GOT3 (cell line): ENCODE measurements around the gene CDK19.
"Not testable (repeated sequence)": the region's sequence is repeated elsewhere in the genome, so short reads cannot be mapped to it uniquely, and the experiment has no call there.

ENCODE experiments used
- DNase-seq: peaks from one replicate; lab custom pipeline; 2025; ENCODE audit warnings: mixed read lengths; lab: John Stamatoyannopoulos, UW

Gene CDK19

DNA sequence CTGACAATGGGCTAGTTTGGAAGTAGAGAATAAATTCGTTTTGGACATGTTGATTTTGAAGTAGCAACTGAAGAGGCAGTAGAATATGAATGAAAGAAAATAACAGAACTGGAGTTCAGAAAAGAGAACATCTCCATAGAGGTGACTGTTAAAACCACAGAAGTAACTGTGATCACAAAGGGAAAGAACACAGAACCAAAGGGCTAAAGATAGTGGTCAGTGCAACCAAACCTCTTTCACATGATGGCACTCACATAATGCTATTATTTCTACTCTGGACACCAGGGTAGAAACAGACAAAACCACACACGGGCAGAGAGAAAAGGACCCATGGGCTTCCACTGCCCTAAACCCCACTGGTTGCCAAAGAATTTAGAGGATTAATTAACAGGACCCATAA, 58.5 kb downstream of the CDK19 start:
- no peak for DNase-seq

DNA sequence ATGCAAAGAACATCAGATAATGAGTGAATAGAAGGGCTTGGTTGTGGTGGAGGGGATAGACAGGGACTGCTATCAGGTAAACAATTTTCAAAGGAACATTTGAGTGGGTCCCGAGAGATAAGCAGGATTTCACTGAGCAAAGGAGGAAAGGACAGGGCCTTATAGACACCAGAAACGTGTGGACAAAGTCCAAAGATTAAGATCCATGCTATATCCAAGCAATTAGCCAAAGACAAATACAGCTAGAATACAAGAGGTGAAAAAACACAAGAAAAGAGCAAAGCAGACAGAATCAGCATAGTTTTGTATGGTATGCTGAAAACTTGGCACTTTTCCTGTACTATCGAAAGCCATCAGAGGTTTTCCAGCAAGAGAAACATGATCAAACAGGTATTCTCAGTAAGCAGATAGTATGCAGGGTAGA, 59.8 kb downstream of the CDK19 start:
- no peak for DNase-seq

DNA sequence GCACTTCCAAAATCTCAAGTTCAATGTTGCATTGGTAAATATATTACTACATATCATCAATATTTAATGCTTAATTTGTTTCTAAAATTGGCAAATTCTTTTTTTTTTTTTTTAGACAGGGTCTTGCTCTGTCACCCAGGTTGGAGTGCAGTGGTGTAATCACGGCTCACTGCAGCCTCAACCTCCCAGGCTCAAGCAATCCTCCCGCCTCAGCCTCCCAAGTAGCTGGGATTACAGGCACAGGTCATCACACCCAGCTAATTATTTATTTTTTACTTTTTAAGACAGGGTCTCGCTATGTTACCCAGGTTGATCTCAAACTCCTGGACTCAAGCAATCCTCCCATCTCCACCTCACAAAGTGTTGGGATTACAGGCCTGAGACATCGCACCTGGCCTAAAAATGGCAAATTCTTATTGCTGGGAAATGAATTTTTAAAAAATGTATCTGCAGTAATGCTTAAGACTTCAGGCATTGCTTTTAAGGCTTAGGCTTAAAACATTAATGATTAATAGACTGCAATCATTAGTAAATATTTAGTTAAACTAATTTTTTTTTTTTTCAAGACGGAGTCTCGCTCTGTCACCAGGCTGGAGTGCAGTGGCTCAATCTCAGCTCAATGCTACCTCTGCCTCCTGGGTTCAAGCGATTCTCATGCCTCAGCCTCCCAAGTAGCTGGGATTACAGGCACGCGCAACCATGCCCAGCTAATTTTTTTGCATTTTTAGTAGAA, 61.2 kb downstream of the CDK19 start:
- DNase-seq: not testable (repeated sequence)

DNA sequence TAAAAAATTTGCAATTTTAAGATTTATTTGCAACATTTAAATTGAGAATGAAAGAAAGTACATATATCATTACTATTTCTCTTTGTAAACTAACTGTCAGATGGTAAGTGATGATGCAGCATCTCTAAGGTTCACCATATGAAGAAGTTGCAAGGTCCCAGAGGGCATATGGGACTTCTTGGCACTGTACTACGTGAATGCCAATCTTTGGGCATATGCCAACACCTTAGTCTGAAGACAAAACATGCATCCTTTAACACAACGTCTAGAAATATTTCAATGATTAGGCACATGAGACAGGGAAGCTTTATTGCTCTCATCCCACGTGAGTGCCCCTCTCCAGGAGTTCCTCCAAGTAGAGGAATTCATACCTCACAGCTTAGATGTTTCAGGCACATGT, 66.8 kb downstream of the CDK19 start:
- DNase-seq: no peak

DNA sequence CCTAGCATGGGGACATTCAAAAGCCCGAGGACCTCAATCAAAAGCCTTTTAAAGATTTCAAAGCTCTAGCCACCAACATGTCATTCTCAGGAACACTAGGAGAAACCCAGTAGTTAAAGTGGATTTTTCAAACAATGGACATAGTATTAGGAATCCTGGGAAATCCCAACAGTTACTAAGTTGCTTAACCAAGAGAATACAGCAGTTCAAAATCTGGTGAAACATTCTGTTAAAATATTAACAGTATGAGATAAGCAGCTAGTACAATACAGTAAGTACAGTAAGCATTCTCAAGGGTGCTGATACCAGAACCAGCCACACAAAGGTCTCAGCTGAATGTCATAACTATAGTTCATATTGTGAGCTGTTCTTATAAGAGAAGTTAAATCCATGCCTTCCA, 68.6 kb downstream of the CDK19 start:
- DNase-seq: no peak

DNA sequence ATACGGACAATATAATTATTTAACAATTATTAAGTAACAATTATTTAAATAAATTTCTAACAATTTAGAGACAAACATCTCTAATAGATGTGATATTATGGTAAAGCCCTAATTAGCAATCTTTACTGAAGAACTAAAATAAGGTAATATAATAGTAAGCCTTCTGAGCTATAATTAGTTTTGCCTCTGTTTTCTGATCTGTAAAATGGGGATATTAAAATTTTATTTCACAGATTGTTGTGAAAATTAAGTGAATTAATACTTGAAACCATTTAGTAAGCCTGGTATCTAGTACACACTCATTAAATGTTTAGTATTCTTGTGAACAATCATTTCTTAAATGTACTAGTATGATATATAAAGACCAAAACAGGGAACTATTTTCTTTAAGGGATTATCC, 70.3 kb downstream of the CDK19 start:
- no peak for DNase-seq

DNA sequence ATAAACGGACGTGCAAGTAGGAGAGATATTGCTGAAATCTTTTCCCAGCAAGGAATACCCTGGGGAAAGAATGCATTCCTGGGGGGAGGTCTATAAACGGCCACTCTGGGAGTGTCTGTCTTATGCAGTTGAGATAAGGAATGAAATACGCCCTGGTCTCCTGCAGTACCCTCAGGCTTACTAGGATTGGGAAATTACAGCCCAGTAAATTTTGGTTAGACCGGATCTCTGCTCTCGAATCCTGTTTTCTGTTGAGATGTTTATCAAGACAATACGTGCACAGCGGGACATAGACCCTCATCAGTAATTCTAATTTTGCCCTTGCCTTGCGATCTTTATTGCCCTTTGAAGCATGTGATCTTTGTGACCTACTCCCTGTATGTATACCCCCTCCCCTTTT, 72.7 kb downstream of the CDK19 start:
- DNase-seq: not testable (repeated sequence)

DNA sequence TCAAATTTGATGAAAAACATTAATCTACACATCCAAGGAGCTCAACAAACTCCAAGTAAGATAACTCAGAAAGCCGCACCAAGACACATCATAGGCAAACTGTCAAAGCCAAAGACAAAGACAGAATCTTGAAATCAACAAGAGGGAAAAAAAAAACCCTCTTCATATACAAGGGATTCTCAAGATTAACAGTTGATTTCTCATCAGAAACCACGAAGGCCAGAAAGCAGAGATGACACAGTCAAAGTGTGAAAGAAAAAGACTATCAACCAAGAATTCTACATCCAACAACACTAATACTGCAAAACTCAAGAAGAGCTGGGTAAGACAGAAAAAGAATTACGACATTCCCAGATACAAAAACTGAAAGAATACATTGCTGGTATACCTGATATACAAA, 73.8 kb downstream of the CDK19 start:
- DNase-seq: no peak

DNA sequence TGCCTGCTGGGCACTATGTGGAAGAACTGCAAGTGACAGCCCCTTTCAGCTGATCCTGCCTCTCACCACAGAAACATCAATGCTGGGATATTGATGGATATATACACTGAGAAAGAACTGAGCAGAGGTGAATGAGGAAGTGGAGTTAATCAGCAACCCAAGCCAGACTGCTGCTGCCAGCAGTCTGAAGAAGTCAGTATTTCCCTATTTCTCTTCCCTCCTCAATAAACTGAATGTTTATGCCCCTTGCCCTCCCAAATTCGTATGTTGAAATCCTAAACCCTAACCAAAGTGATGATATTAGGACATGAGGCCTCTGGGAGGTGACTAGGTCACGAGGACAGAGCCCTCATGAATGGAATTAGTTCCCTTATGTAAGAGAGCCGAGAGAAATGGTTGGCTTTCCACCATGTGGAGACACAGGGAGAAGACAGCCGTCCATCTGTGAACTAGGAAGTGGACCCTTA, 76.3 kb downstream of the CDK19 start:
- no peak for DNase-seq

DNA sequence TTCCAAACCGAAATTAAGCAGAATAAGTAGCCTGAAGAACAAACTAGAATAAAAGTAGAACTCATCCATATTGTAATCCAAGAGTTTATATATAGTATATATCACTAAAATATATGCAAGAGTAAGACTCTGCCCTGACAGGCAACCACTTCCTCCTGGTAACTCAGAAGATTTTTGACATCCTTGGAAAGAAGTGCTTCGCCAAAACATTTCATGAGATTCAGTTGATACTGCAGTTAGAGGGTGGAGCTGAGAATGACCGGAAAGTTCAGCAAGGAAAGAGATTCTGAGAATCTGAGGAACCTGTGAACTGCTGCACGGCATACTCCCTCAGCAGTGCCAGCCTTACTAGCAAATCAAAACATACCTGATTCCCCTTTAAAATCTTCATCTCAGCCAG, 79.6 kb downstream of the CDK19 start:
- no peak for DNase-seq

DNA sequence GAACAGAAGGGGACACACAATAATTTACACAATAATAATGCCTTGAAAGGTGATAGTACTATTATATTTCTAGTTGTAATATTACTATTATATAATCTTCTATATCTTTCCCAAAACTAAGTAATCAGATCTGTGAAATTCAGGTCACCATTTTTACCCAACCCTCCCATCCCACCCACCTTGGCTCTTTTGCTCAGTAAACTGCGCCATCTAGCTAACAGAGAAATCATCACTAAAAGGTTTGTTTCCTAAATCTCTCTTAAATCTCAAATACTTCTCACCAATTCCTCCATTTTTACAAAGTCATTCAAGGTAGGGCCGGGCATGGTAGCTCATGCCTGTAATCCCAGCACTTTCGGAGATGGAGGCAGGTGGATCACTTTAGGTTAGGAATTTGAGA, 83.4 kb downstream of the CDK19 start:
- DNase-seq: no peak

DNA sequence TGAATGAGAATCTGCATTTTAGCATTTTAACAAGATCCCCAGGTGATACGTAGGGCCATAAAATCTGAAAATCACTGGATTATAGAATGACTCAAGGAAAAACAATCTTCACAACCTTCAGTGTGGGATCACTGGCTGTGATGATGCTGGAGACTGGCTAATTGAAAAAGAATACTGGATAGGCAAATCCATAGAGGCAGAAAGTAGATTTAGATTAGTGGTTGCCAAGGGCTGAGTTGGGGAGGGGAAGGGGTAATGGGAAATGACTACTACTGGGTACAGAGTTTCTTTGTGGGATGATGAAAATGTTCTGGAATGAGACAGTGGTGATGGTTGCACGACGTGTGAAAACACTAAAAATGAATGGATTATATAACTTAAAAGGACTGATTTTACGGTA, 84.1 kb downstream of the CDK19 start:
- no peak for DNase-seq

DNA sequence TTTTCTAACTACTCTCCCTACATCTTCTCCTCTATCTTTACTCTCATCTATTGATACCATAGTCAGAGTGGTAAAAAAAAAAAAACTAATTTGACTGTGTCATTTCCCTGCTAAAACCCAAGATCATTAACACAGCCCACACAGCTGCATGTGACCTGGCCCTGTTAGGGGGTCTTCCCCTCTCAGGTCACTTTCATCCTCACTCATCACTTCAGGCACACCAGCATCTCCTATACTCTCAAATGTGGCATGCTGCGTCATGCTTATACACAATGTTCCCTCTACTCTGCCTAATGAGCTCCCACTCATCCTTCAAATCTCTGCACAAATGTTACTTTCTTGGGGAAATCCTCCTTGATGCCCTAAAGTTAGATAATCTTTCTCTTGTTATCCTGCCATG, 86.8 kb downstream of the CDK19 start:
- no peak for DNase-seq

DNA sequence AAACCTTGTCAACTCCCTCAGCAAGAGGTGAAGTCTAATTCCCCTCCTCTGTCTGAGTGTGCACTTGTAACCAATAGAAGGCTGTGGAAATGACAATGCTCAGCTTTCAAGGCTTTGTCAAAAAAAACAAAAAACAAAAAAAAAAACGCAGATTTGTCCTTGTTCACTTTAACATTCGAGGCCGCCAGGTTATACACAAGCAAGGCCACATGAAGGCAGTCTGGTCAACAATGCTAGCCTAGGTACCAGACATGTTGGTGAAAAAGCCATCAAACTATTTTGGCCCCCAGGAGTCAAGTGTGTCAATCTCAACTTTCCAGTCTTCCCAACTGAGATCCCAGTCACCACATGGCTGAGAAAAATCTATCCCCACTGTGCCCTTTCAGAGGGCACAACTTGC, 92.3 kb downstream of the CDK19 start:
- DNase-seq: no peak

DNA sequence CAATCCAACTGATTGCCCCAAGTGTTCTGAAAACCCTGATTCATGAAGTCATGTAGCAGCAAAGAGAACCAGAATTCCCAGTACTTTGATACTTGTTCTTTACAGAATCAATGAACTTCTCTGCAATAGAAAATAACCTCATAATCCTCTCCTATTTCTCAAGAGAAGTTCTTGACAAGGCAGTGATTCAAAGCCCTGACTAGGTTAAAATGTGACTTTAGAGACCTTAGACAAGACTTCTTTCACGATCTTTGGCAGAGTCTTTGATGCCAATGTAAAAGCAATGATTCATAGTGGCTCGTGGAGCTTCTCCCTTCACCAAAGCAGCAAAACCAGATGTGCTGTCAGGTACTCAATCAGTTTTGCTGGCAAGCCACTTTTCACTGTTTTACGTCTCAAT, 95.2 kb downstream of the CDK19 start:
- DNase-seq: no peak

DNA sequence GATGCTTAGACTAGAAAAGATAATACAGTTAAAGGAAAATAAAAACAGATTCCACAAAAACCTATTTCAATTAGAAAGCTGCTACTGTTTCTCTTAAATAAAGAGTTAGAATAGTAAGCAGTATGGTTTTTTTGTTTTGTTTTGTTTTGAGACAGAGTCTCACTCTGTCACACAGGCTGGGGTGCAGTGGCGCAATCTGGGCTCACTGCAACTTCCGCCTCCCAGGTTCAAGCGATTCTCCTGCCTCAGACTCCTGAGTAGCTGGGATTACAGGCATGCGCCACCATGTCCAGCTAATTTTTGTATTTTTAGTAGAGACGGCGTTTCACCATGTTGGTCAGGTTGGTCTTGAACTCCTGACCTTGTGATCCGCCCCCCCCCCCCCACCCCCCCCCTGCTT, 95.7 kb downstream of the CDK19 start:
- not testable (repeated sequence) for DNase-seq

DNA sequence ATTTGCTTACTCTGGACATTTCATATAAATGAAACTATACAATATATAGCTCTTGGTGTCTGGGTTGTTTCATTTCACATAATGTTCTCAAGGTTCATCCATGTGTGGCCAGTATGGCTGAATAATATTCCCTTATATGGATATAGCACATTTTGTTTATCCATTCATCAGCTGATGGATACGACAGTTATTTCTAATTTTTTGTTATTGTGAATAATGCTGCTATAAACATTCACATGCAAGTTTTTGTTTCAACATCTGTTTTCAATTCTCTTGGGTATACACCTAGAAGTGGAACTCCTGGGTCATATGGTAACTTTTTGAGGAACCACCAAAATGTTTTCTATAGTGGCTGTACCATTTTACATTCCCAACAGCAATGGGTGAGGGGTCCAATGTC, 101.1 kb downstream of the CDK19 start:
- DNase-seq: no peak

DNA sequence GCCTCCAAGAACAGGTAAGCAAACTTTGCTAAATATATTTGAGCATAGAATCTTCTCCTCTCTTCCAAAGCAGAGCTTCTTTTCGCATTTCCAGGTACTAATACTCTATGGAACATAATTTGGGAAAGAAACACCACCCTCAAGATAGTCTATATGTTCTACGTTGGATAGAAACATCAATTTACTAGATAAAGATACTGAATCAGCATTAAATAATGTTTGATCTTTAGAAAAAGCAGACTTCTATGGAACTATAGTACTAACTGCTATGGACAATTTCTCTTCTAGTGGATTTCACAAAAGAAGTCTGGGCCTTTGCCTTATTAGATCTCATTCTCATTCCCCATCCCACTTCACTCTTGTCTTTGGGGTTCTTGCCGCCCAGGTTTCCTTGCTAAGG, 103.0 kb downstream of the CDK19 start:
- no peak for DNase-seq

DNA sequence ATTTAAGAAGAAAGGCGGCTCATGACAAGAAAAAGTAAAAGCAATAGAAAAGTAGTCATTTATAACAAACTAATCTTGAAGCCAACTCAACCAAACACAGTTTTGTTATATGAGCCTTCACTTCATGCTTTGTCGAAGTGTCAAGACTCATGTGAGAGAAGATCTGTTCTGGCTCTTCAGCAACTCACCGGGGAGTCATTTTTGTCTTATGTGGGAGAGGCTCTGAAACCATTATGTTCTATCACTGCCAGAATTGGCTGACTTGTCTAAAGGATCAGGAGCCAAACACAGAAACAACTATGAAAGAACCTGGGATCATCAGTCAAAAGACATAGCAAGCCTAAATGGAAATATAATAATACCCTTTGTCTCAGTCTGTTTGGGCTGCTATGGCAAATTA, 105.2 kb downstream of the CDK19 start:
- no peak for DNase-seq

DNA sequence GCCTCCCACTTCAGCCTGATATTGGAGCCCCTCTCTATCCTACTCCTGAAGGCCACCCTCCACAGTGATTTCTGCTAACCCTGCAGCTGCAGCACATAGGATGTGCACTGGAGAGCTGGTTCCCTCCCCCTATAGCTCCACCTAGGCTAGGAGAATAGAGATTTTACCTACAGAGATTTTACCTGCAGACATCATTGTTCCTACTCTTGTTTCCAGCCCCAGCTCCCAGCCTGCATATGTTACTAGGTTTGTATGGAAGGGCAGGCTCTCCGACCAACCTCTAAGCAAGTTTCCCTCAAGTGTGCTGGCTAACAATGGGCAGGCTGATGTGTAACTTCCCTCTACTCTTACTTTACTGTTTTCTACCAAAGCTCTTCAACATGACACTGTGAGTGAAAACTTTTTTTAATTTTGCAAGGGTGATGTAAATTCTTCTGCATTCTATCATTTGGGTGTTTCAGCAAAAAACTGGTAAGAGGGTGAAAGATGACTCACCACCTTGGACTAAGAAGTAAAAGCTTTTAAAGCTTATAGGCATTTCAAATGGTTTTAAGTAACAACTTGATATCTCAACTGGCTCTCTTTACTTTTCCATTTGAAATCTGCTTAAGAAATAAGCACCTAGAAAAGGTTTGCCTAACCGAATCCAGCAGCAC, 106.8 kb downstream of the CDK19 start:
- DNase-seq: no peak

DNA sequence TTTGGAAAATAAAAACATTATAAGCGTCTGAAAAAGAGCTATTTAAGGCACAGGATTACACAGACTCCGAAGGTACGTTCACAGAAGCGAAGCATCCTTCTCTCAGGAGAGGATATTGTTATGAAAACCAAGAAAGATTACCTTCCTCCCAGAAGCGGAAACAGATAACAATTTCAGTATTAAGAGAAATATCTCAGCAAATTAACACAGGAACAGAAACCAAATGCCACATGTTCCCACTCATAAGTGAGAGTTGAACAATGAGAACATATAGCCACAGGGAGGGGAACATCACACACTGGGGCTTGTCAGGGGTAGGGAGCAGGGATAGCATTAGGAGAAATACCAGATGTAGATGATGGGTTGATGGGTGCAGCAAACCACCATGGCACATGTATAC, 109.7 kb downstream of the CDK19 start:
- no peak for DNase-seq

DNA sequence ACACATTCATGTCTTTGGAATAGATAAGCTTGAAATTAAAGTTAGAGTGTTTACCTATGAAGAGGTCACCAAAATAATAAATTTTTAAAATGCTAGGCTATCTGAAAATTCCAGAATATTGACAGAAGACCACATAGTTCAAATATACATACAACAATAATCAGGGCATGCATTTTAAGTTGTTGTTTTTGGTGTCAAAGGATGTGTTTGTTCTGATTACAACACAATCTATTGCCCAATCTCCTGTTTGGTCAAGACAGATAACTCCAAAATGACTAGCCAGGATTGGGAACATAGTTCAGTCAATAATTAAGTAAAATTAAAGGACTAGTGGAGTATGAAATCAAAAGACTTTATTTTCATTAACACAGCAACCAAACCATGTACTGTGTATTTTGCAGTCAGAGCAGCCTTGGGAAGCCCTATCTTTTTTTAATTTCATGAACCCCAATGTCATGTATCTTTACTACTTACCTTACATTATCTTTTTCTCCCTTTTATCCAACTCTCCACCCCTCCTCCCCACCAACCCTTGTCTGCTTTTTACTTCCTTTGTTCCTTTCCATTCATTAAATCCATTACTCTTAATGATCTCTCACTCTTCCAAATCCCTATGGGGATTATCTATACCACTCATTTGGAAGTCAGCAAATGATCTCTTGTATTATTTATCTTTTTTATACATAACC, 111.2 kb downstream of the CDK19 start:
- DNase-seq: no peak
